GM04504 (cell line): ENCODE results near the gene ECM2.

Source experiments
- DNase-seq: peaks from one replicate; pipeline ENCODE4 v3.0.0-alpha.2; 2012; ENCODE audit warnings: low read depth

The ECM2 gene

DNA sequence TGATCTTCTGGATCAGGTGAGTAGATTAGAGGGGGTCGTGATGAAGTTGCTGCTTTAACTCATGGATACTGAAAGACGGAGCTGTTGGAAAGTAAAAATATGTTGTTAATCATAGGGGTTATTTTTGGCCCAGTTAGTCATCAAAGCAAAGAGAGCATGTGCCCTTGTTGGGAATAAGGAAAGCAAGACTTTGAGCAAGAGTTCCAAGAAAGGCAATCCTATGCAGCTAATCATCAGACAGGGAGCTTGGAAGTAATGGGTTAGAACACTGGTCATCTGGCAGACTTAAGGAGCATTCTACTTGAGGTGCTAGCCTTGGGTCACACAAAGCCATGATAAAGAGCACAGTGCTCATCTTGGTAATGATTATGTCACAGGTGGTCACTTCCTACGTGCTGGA lies 71.8 kb downstream of the ECM2 start:
- peak; percentile 80 for DNase-seq

DNA sequence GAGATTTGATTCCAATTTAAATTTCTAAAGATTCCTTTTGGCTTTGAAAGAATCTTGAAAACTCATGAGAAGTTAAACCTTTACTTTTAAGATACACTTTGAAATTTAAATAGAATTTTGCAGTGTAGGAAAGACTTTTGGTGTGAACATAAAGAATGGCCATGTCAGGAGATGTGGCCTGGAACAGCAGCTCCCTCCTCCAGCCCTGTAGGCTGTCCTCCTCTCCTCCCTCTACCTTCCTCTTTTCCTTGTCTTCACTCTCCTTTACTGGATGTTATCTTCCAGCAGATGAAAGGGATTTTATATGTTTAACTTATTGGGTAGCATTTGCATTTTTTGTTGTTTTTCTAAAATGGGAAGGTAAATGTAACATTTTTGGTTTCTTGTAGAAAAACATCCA lies 72.4 kb downstream of the ECM2 start:
- no peak for DNase-seq

DNA sequence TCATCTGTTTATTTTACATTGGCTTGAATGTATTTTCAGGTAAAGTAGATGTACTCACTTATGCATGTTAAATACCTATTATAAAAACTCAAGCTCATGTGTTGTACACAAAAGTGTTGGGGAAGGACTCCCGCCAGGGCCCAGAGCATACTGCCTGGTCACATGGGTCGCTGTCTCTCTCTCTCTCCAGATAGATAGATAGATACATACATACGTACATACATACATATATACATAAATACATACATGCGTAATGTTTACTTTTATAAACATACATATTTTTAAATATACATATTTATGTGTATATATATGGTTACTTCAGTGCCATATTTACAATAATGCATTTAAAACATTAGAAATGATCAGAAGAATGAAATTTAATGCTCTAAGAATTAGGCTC lies 78.2 kb downstream of the ECM2 start:
- no peak for DNase-seq

DNA sequence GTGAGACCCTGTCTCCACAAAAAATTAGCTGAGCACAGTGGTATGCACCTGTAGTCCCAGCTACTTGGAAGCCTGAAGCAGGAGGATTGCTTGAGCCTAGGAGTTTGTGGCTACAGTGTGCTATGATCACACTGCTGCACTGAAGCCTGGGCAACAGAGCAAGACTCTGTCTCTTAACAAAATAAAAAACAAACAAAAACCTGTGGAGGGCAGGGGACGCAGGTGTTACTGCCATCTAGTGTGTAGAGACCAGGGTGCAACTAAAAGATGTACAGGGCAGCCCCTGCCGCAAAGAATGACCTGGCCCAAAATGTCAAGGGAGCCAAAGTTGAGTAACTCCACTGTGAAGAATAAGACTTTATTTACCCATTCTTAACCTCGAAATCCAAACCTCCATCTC lies 80.6 kb downstream of the ECM2 start:
- DNase-seq: no peak

DNA sequence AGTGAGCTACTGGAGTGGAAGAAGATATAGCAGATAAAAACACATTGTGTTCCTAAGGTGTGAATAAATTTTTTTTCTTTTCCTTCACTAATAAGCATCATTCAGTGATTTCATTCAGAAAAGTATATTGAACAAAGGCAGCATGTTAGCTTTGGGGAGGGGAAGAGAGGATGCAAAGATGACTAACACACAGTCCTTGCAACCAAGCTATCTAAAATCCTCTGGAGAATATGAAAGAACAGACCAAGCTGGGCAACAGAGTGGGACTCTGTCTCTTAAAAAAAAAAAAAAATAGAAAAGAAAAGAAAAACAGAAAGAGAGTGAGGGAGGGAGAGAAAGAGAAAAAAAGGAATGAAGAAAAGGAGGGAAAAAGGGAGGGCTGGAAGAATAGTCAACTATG lies 89.3 kb downstream of the ECM2 start:
- DNase-seq: no peak
